ENCODE data around the gene ZMIZ1. TPM values are rescaled to one million over a fixed set of nuclear protein-coding genes. Genes with fewer than 3 reads are reported as not detected.

ZMIZ1 gene
- total and polyA plus RNA-seq, 7 experiments from 2014 or later = 1.8 to 57.2 (median 14.2) TPM

GRCh38 chr10:79063661-79064492, 4.9 kb upstream of the ZMIZ1 start:
- H3K36me3 ChIP-seq (ENCODE audit: control insufficient read depth in 2 of 3, insufficient read depth in 3 of 3, low read length in 3 of 3) = no peaks in the 10 kb centered on the region
- H3K36me3 Mint-ChIP-seq = peaks cover 0 to 2% (median 0%) of the 10 kb centered on the region in 5 donors
- DNase-seq (peak in 3 of 9 donors; percentile 18 to 31 (median 18)), ATAC-seq (no peak)
- POLR2A ChIA-PET = no interaction called here
- H3K4me1 ChIP-seq (ENCODE audit: control insufficient read depth in 2 of 2, insufficient read depth in 2 of 2, low read length in 2 of 2) = peaks cover 12 to 28% of the 10 kb centered on the region in 2 donors
- H3K4me3 ChIP-seq (ENCODE audit: low read length) = no peak overlapping the region
- H3K4me3 Mint-ChIP-seq = peak overlapping the region in 5 of 10 donors; percentile 14 to 50 (median 41)
- H3K9me3 ChIP-seq (ENCODE audit: control insufficient read depth in 2 of 3, low read length in 3 of 3) = no peaks in the 10 kb centered on the region
- no peaks in the 10 kb centered on the region for H3K9me3 Mint-ChIP-seq
- CTCF ChIA-PET = interaction anchor here (0.7 kb wide), 1 partner anchor 12 kb away, joined by 3 read pairs; no protein-coding TSS in a partner anchor
- intact Hi-C loops (cut with micrococcal nuclease) = loop anchor here (10.0 kb wide), 3 partner anchors 261 to 1121 kb away; partner anchors contain the start of gene ZCCHC24 (in 1 of the 2)
- H3K27me3 Mint-ChIP-seq = peaks cover 0 to 13% (median 0%) of the 10 kb centered on the region in 5 donors
- peak overlapping the region; percentile 18 to 85 (median 63) for H3K27ac Mint-ChIP-seq
- H3K27me3 ChIP-seq (ENCODE audit: control insufficient read depth in 2 of 2, insufficient read depth in 2 of 2, low read length in 2 of 2) = no peaks in the 10 kb centered on the region
- H3K4me1 Mint-ChIP-seq = peaks cover 24 to 56% (median 43%) of the 10 kb centered on the region in 7 donors
- no peak overlapping the region for H3K27ac ChIP-seq (ENCODE audit: low read depth, low read length)

- no peaks in the 10 kb centered on the region for H3K9me3 ChIP-seq (ENCODE audit: control insufficient read depth in 2 of 3, low read length in 3 of 3)
- peak overlapping the region in 8 of 10 donors; percentile 3 to 96 (median 52) for H3K4me3 Mint-ChIP-seq
- intact Hi-C loops (cut with micrococcal nuclease) = loop anchor here (5.0 to 10.0 kb wide), 11 partner anchors 72 to 1402 kb away; partner anchors contain the start of genes PPIF (in 1 of the 2), RPS24 (in 1 of the 2) and ZCCHC24 (in 1 of the 2)
- peaks cover 0 to 2% (median 0%) of the 10 kb centered on the region in 5 donors for H3K36me3 Mint-ChIP-seq
- peaks cover 24 to 56% (median 43%) of the 10 kb centered on the region in 7 donors for H3K4me1 Mint-ChIP-seq
- no peak overlapping the region for H3K27ac ChIP-seq (ENCODE audit: low read depth, low read length)
- no peaks in the 10 kb centered on the region for H3K36me3 ChIP-seq (ENCODE audit: control insufficient read depth in 2 of 3, insufficient read depth in 3 of 3, low read length in 3 of 3)
- ChIA-PET CTCF (interaction anchor here (1.4 kb wide), 1 partner anchor 1017 kb away, joined by 6 read pairs; no protein-coding TSS in a partner anchor), POLR2A (interaction anchor here (1.0 to 1.6 kb wide), 2 partner anchors 72 to 90 kb away, joined by 3 to 4 read pairs; no protein-coding TSS in a partner anchor)
- peaks cover 0 to 13% (median 0%) of the 10 kb centered on the region in 5 donors for H3K27me3 Mint-ChIP-seq
- peak overlapping the region; percentile 18 to 91 (median 73) for H3K27ac Mint-ChIP-seq
- peaks cover 12 to 28% of the 10 kb centered on the region in 2 donors for H3K4me1 ChIP-seq (ENCODE audit: control insufficient read depth in 2 of 2, insufficient read depth in 2 of 2, low read length in 2 of 2)
- ATAC-seq (no peak), DNase-seq (no peak)
- H3K27me3 ChIP-seq (ENCODE audit: control insufficient read depth in 2 of 2, insufficient read depth in 2 of 2, low read length in 2 of 2) = no peaks in the 10 kb centered on the region
- H3K4me3 ChIP-seq (ENCODE audit: low read length) = no peak overlapping the region
- H3K9me3 Mint-ChIP-seq = no peaks in the 10 kb centered on the region
These were observed 3.6 kb upstream of the ZMIZ1 start for GRCh38 chr10:79065091-79065551.

- Mint-ChIP-seq H3K36me3 (peaks cover 0 to 2% (median 0%) of the 10 kb centered on the region in 5 donors), H3K4me3 (peak overlapping the region; percentile 19 to 97 (median 87)), H3K4me1 (peaks cover 24 to 58% (median 40%) of the 10 kb centered on the region in 7 donors), H3K27ac (peak overlapping the region in 8 of 9 donors; percentile 18 to 91 (median 72)), H3K27me3 (peaks cover 0 to 9% (median 0%) of the 10 kb centered on the region in 5 donors), H3K9me3 (no peaks in the 10 kb centered on the region)
- peaks cover 12 to 30% of the 10 kb centered on the region in 2 donors for H3K4me1 ChIP-seq (ENCODE audit: control insufficient read depth in 2 of 2, insufficient read depth in 2 of 2, low read length in 2 of 2)
- H3K9me3 ChIP-seq (ENCODE audit: control insufficient read depth in 2 of 3, low read length in 3 of 3) = no peaks in the 10 kb centered on the region
- H3K36me3 ChIP-seq (ENCODE audit: control insufficient read depth in 2 of 3, insufficient read depth in 3 of 3, low read length in 3 of 3) = no peaks in the 10 kb centered on the region
- peak overlapping the region; percentile 81 for H3K27ac ChIP-seq (ENCODE audit: low read depth, low read length)
- intact Hi-C loops (cut with micrococcal nuclease) = loop anchor here (2.0 to 10.0 kb wide), 12 partner anchors 71 to 1401 kb away; partner anchors contain the start of genes PPIF (in 1 of the 2), RPS24 (in 1 of the 2) and ZCCHC24 (in 1 of the 2)
- no peaks in the 10 kb centered on the region for H3K27me3 ChIP-seq (ENCODE audit: control insufficient read depth in 2 of 2, insufficient read depth in 2 of 2, low read length in 2 of 2)
- POLR2A ChIA-PET = interaction anchor here (0.6 to 1.6 kb wide), 6 partner anchors 13 to 1387 kb away, joined by 3 to 5 read pairs (median 3); no protein-coding TSS in a partner anchor
- no peak for ATAC-seq
- CTCF ChIA-PET = interaction anchor here (1.4 to 1.5 kb wide), 2 partner anchors 14 to 1018 kb away, joined by 5 to 6 read pairs; no protein-coding TSS in a partner anchor
- no peak overlapping the region for H3K4me3 ChIP-seq (ENCODE audit: low read length)
- no peak for DNase-seq
These were observed 2.9 kb upstream of the ZMIZ1 start for GRCh38 chr10:79065853-79066252.

- H3K9me3 ChIP-seq (ENCODE audit: control insufficient read depth in 2 of 3, low read length in 3 of 3) = no peaks in the 10 kb centered on the region
- peaks cover 31 to 62% (median 48%) of the 10 kb centered on the region in 7 donors for H3K4me1 Mint-ChIP-seq
- H3K27me3 Mint-ChIP-seq = peaks cover 0 to 12% (median 0%) of the 10 kb centered on the region in 5 donors
- DNase-seq (peak in 4 of 9 donors; percentile 14 to 28 (median 18)), ATAC-seq (no peak)
- H3K4me3 Mint-ChIP-seq = peak overlapping the region; percentile 68 to 97 (median 90)
- H3K36me3 ChIP-seq (ENCODE audit: control insufficient read depth in 2 of 3, insufficient read depth in 3 of 3, low read length in 3 of 3) = no peaks in the 10 kb centered on the region
- H3K27ac ChIP-seq (ENCODE audit: low read depth, low read length) = peak overlapping the region; percentile 81
- CTCF ChIA-PET = interaction anchor here (1.2 to 1.5 kb wide), 3 partner anchors 10 to 1019 kb away, joined by 3 to 6 read pairs (median 5); no protein-coding TSS in a partner anchor
- no peaks in the 10 kb centered on the region for H3K9me3 Mint-ChIP-seq
- H3K27ac Mint-ChIP-seq = peak overlapping the region; percentile 25 to 91 (median 71)
- peaks cover 12 to 34% of the 10 kb centered on the region in 2 donors for H3K4me1 ChIP-seq (ENCODE audit: control insufficient read depth in 2 of 2, insufficient read depth in 2 of 2, low read length in 2 of 2)
- POLR2A ChIA-PET = interaction anchor here (0.6 to 1.6 kb wide), 4 partner anchors 14 to 1386 kb away, joined by 3 to 5 read pairs (median 3); no protein-coding TSS in a partner anchor
- H3K4me3 ChIP-seq (ENCODE audit: low read length) = peak overlapping the region; percentile 83
- intact Hi-C loops (cut with micrococcal nuclease) = loop anchor here (1.0 to 10.0 kb wide), 16 partner anchors 14 to 1401 kb away; partner anchors contain the start of genes PPIF (in 2 of the 2), RPS24 (in 1 of the 2) and ZCCHC24 (in 1 of the 2)
- peaks cover 0 to 2% (median 0%) of the 10 kb centered on the region in 5 donors for H3K36me3 Mint-ChIP-seq
- H3K27me3 ChIP-seq (ENCODE audit: control insufficient read depth in 2 of 2, insufficient read depth in 2 of 2, low read length in 2 of 2) = no peaks in the 10 kb centered on the region
These were observed 2.1 kb upstream of the ZMIZ1 start for GRCh38 chr10:79066411-79067240.

GRCh38 chr10:79067241-79068202, 1.2 kb upstream of the ZMIZ1 start:
- Mint-ChIP-seq H3K36me3 (peaks cover 0 to 2% (median 0%) of the 10 kb centered on the region in 5 donors), H3K27me3 (peaks cover 0 to 19% (median 0%) of the 10 kb centered on the region in 5 donors), H3K4me3 (peak overlapping the region; percentile 88 to 98 (median 94)), H3K4me1 (peaks cover 30 to 69% (median 55%) of the 10 kb centered on the region in 7 donors), H3K9me3 (no peaks in the 10 kb centered on the region), H3K27ac (peak overlapping the region; percentile 30 to 97 (median 88))
- peak; percentile 72 to 87 (median 84) for DNase-seq
- Histone ChIP-seq H3K4me1 (ENCODE audit: control insufficient read depth in 2 of 2, insufficient read depth in 2 of 2, low read length in 2 of 2) (peaks cover 12 to 34% of the 10 kb centered on the region in 2 donors), H3K4me3 (ENCODE audit: low read length) (peak overlapping the region; percentile 83), H3K27ac (ENCODE audit: low read depth, low read length) (peak overlapping the region; percentile 81), H3K36me3 (ENCODE audit: control insufficient read depth in 2 of 3, insufficient read depth in 3 of 3, low read length in 3 of 3) (no peaks in the 10 kb centered on the region), H3K27me3 (ENCODE audit: control insufficient read depth in 2 of 2, insufficient read depth in 2 of 2, low read length in 2 of 2) (no peaks in the 10 kb centered on the region), H3K9me3 (ENCODE audit: control insufficient read depth in 2 of 3, low read length in 3 of 3) (no peaks in the 10 kb centered on the region)
- intact Hi-C loops (cut with micrococcal nuclease) = loop anchor here (1.0 to 10.0 kb wide), 23 partner anchors 15 to 1400 kb away; partner anchors contain the start of genes PPIF (in 2 of the 2), RPS24 (in 2 of the 2), POLR3A (in 1 of the 2) and ZCCHC24 (in 1 of the 2)
- ChIA-PET CTCF (interaction anchor here (0.7 to 1.2 kb wide), 2 partner anchors 9 to 44 kb away, joined by 3 read pairs; no protein-coding TSS in a partner anchor), POLR2A (interaction anchor here (0.7 to 1.0 kb wide), 2 partner anchors 11 to 16 kb away, joined by 3 read pairs; no protein-coding TSS in a partner anchor)
- ATAC-seq = peak; percentile 57
